SK-N-SH treated with all-trans-retinoic acid at 6 μM for 48 hours (cell line): ENCODE results near the gene LIFR.

Experiments used
- ARNTL ChIP-seq: fragments of 450-650 bp; formaldehyde crosslinking; IDR thresholded peaks from 2 replicates; pipeline ENCODE4 v1.5.0; 2020; ENCODE audit warnings: low read depth, mild to moderate bottlenecking, moderate library complexity, borderline replicate concordance
- BACH2 ChIP-seq: fragments of 250-450 bp; sonication (Bioruptor Pico); IDR thresholded peaks from 2 replicates; pipeline ENCODE4 v1.9.0; 2021; ENCODE audit warnings: mild to moderate bottlenecking, borderline replicate concordance
- TSHZ2 ChIP-seq: fragments of 250-450 bp; sonication (Bioruptor Pico); IDR thresholded peaks from 2 replicates; pipeline ENCODE4 v1.5.0; 2020; ENCODE audit warnings: mild to moderate bottlenecking, moderate library complexity
- ZFP3 ChIP-seq: fragments of 250-450 bp; sonication (Bioruptor Pico); IDR thresholded peaks from 2 replicates; pipeline ENCODE4 v1.5.0; 2020; ENCODE audit warnings: mild to moderate bottlenecking, moderate library complexity
- ZNF70 ChIP-seq: fragments of 450-650 bp; formaldehyde crosslinking; IDR thresholded peaks from 2 replicates; pipeline ENCODE4 v1.5.0; 2020; ENCODE audit warnings: mild to moderate bottlenecking, moderate library complexity

GRCh38 chr5:38563624-38564023 is 7.2 kb upstream of the LIFR start:
- TF ChIP-seq ZNF70 (CRISPR knock-in tag) (no peak), ZFP3 (CRISPR knock-in tag) (no peak), TSHZ2 (CRISPR knock-in tag) (no peak), BACH2 (no peak), ARNTL (CRISPR knock-in tag) (no peak)
